22Rv1 (cell line): Measurements from ENCODE around the gene ANKRD55.

Source experiments
- H3K27ac ChIP-seq: fragments of 450-650 bp; 2 replicates; pipeline ENCODE4 v1.5.1; 2017
- ZFX ChIP-seq: fragments of 450-650 bp; IDR thresholded peaks from 2 replicates; pipeline ENCODE4 v1.6.1; 2017; ENCODE audit warnings: antibody characterized with exemption, borderline replicate concordance
- TF ChIP-seq, protein P1 (sequence below): fragments of 450-650 bp; IDR thresholded peaks from 2 replicates; pipeline ENCODE4 v1.5.1; 2017; ENCODE audit warnings: mild to moderate bottlenecking

ANKRD55 gene

DNA sequence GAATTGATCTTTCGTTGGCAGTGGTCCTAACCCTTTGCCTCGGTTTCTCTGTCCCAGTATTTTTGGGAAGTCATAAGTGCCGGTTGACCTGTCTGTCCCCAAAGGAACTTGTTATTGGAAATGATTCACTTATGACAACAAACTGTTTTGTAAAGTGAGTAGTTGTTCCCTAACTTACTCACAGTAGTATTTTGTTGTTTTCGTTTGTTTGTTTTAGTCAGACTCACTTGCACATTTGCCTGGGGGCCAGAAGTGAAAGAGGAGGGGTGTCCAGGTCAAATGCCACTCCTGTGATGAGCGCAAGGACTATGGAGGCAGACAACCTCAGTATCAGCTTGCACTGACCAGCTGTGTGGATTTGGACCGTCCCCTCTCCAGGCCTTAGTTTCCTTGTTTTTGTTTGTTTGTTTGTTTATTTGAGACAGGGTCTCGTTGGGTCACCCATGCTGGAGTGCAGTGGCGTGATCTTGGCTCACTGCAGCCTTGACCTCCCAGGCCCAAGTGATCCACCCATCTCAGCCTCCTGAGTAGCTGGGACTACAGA lies 47.3 kb downstream of the ANKRD55 start:
- no peak for TF ChIP-seq ZFX
- TF ChIP-seq, protein P1, sequence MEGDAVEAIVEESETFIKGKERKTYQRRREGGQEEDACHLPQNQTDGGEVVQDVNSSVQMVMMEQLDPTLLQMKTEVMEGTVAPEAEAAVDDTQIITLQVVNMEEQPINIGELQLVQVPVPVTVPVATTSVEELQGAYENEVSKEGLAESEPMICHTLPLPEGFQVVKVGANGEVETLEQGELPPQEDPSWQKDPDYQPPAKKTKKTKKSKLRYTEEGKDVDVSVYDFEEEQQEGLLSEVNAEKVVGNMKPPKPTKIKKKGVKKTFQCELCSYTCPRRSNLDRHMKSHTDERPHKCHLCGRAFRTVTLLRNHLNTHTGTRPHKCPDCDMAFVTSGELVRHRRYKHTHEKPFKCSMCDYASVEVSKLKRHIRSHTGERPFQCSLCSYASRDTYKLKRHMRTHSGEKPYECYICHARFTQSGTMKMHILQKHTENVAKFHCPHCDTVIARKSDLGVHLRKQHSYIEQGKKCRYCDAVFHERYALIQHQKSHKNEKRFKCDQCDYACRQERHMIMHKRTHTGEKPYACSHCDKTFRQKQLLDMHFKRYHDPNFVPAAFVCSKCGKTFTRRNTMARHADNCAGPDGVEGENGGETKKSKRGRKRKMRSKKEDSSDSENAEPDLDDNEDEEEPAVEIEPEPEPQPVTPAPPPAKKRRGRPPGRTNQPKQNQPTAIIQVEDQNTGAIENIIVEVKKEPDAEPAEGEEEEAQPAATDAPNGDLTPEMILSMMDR, result no peak
- no peak overlapping the region for H3K27ac ChIP-seq

DNA sequence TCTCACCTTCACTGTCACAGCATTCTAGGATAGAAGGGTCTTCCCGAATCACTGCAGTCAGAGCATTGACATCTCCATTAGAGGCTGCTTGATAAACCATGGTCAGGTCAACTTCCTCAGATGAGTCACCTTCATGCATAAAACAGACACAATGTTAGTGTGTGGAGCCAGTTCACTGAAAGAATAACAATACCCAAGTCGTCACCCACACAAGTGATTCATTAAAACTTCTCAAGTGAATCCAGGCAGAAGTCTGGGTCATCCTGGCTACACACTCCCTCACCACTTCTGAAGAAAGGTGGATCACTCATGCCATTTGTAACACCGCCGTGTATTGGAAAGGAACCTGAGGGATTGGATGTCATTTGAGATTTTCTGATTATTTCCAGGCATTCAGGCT lies 49.6 kb downstream of the ANKRD55 start:
- no peak overlapping the region for H3K27ac ChIP-seq
- TF ChIP-seq ZFX, result no peak
- TF ChIP-seq, protein P1, result no peak

DNA sequence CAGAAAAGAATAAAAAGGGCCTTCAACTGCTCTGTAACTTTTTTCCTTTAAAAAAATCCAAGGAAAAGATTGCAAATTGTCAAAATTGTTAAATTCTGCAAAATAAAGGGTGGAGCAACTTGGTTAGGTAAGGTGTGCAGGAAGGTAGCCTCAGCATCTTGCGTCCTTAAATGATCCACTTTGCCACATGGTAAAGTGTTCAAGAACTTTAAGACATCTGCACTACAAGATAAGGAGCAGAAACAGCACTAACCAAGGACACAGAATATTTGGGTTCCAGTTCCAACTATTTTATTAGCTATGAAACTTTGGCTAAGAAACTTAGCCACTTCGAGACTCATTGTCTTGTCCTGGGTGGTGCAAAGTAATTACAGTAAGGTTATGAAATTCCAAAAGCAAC lies 53.7 kb downstream of the ANKRD55 start:
- TF ChIP-seq ZFX, result no peak
- TF ChIP-seq, protein P1, result no peak
- no peak overlapping the region for H3K27ac ChIP-seq

DNA sequence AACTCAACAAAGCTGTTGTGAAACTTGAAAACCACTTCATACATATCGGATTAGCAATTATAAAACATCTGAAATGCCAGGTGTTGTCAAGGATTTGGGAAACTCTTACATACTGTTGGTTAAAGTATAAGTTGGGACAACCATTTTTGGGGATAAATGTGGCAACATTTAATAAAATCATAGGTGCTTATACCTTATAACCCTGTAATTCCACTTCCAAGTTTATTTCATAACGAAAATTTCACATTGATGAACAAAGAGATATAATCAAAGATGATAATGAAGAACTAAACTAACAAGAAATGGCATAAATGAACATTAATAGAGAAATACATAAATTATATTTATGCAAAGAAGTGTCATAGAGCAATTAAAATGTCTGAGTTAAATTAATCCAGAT lies 54.3 kb downstream of the ANKRD55 start:
- no peak for TF ChIP-seq ZFX
- TF ChIP-seq, protein P1, result no peak
- H3K27ac ChIP-seq, result no peak overlapping the region

DNA sequence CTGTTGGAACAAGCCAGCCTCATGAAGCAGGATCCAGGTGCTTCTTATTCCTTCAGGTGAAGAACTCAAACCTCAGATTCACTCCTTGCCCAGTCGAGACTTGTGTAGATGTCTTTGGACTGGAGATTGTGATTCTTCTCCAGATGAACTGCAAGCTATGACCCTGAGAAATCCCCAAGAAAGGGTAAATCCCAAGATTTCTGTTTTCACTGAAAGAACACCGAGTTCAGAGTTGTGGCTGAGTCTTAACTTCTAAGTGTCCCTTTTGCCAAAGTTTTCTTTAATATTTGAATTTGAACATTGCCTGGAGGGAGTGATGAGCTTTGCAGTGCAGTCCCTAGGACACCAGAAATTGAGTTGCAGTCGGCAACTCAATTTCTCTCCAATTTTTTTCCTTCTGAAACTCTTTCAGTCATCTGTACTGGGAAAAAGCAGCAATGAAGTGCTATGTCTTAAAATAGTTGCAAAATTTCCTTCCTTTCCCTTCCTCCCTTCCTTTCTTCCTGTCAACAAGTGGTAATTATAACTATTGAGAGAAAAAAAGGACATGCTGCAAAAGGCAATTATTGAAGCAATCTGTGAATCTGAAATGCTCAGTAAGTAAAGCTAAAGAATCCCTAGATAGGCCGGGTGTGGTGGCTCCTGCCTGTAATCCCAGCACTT lies 56.1 kb downstream of the ANKRD55 start:
- H3K27ac ChIP-seq, result no peak overlapping the region
- TF ChIP-seq, protein P1, result no peak
- TF ChIP-seq ZFX, result no peak

DNA sequence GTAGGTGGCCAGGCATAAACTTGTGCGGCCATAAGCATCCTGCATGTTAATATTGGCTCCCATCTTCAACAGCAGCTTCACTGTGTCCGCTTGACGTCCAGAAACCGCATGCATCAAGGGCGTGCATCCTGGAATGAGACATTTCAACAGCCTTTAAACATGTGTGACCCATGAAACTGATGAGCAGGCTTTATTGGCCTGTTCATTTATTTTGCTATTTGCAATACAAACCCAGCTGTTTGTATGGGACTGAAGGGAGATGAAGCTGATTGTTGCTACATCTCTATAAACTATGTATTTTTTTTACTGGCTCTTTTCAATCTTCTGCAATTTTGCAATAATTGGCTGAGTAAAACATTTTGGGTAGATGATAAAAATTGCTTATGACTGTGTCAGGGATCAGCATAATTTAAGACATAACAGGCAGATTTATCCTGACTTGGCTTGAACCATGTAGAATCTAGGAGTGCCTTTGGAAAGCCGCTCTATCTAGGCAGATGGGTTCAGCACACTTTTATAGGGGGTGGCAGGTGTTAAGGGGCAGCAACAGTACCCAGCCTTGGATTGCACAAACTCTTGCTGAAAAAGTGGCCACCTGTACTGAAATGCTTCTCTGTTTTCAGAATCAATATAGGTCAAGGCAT lies 56.9 kb downstream of the ANKRD55 start:
- no peak for TF ChIP-seq ZFX
- TF ChIP-seq, protein P1, result no peak
- no peak overlapping the region for H3K27ac ChIP-seq

DNA sequence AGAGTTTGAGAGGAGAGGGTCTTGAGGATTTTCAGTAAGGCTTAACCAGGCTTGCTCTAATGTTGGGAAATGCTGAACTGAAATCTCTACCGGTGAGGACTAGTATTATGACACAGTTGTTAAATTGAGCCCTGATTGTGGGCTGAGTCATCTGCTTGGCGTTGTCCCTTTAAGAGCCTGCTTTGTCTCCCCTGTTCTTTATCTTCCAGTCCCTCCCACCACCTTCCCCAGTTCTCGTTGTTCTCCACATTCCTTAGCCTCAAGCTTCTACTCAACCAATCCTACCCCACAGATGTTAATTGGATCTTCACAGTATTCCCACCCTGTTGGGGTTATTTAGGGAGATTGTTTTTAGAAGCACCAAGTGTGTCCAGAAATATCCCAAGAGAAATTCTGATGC lies 57.6 kb downstream of the ANKRD55 start:
- H3K27ac ChIP-seq, result no peak overlapping the region
- TF ChIP-seq, protein P1, result no peak
- TF ChIP-seq ZFX, result no peak
